Astrocyte of the hippocampus (primary cell): ENCODE data around the gene MSL3.
A peak's percentile ranks its signal among the peaks of the same experiment; 100 is the strongest.

Experiments used
- DNase-seq: peaks from one replicate; pipeline ENCODE4 v3.0.0; 2011; ENCODE audit warnings: low read depth, low spot score

The MSL3 gene

DNA sequence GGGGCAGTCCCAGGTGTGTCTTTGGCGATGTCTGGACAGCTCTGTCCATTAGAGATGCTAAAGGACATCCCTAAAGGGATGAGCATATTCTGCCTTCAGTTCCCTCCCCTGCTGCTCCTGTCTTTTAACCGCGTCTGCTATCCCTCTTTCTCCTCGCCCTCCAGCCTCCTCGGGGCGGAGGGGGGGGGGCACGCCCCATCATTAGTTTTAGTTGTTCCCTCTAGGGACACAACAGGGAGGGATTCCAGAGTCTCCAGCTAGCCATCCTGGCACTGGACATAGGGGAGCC is 1.1 kb downstream of the MSL3 start:
- no peak for DNase-seq

DNA sequence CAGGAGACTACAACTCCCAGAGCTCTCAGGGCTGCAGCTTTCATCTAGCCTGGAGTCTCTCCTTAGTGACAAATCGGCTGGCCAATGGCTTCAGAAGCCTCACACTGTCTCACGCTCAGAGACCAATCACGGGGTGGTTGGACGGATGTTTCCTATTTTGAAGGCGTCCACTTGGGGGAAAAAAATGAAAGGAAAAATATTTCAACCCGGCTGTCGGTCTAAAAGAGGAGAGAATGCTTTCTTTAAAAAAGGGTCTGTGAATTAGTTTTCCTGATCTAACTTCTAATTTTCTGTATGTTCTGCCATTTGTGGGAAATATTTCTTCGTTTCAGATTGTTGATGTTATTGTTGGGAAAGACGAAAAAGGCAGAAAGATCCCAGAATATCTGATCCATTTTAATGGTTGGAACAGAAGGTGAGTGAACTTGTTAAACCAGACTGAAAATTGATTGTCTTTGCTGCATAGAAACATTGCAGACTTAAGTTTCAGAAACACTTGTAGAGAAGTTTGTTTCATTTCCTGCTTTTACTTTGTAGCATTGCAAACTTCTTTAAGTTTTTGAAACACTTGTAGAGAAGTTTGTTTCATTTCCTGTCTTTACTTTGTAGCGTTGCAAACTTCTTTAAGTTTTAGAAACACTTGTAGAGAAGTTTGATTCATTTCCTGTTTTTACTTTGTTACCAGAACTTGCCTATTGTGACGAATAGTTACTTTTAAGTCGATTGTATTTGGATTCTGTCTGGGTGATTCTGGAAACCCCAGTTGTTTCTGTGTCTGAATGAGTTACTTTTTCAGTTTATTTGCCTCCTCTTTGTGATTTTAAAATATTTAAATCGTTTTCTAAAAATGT is 1.6 kb downstream of the MSL3 start:
- peak; percentile 92 for DNase-seq

DNA sequence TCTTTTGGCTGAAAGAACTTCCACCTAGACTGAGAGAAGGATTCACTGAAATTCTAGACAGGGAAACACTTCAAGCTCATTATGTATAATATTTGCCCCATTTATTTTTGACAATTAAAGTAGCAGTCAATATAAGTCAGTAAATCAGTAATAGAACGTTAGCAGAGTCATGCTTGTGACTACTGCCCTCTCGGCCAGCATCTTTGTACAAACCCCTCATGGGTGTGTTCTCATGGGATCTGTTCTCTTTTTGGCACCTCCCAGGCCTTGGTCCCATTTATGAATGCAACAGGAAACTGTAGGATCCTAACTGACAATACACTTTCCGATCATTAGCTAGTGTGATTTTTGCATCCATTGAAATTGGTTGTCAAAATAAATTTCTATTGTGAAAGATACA is 2.9 kb downstream of the MSL3 start:
- DNase-seq, result no peak

DNA sequence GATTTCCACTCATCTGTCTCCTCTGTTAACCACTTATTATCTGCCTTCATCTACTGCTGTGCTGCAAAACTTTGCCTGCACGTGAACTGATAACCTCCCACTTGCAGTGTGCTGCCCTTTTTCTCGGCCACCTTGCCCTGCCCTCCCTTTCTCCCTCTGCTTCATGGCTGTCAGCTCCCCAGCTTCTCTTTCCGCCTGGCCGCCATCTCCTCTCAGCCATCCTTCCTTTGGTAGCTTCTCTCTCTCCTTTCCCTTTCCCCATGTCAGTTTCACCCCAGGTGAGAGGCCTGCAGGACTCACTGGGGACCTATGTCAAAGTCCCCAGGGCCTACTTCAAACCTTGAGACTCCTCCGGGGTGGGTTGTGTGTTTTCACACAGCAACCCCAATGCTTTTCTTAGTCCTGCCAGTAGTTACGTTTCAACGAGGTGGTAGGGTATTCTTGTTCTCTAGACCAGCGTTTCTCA is 6.6 kb downstream of the MSL3 start:
- DNase-seq, result no peak

DNA sequence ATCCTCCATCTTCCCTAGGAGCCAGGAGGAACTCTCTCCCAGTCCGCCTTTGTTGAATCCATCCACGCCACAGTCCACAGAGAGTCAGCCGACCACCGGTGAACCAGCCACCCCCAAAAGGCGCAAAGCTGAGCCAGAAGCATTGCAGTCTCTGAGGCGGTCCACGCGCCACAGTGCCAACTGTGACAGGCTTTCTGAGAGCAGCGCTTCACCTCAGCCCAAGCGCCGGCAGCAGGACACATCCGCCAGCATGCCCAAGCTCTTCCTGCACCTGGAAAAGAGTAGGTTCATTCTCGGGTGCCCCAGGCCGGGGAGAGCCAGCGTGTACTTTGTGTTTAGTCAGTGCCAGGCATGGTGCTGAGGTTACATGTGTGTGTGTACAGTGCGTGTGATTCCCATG is 7.4 kb downstream of the MSL3 start:
- no peak for DNase-seq

DNA sequence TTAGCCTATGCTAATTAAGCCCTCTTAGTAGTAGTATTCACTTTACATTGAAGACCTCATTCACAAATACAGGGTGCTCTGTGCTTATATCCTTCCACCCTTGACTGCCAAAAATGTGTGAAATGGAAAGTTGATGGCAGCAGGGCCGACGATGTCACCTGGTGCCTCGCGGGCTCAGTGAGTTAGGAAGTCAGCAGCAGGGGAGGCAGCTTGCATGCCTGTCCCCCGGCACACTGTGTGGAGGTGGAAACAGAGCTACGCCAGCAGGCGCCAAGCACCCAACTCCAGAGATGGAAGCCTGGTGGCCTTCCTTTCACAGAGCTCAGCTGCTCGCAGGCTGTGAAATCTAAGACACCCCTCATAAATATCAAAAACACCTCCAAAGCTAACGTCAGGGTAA is 8.4 kb downstream of the MSL3 start:
- DNase-seq, result no peak

DNA sequence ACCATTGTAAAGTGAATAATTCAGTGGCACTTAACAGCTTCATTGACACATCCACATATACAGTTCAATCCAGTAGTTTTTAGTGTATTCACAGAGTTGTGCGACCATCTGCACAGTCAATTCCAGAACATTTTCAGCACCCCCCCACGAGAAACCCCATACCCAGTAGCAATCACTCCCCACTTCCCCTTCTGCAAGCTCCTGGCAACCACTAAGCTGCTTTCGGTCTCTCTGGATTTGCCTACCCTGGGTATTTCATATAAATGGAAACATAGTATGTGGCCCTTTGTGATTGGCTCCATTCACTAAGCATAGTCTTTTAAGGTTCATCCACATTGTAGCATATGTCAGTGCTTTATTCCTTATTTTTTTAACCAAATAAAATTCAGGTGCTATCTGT is 10.0 kb downstream of the MSL3 start:
- no peak for DNase-seq

DNA sequence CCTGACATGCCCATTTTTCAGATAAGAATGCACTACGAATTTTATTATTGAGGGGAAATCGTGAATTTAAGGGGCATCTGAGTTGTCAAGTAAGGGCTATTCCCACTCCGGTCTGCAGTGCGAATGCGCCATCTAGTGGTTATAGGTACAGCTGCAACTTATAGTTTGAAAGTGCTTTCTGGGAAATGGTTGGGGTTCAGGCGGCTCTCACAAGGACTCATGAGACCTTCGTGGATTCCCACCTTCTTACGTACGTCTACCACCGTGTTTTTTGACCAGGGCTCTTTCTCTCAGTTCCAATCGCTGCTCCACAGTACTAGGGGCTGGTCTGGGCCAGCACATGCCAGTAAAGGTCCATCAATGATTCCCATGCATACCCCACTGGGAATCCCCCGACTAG is 12.3 kb downstream of the MSL3 start:
- DNase-seq, result peak; percentile 62

DNA sequence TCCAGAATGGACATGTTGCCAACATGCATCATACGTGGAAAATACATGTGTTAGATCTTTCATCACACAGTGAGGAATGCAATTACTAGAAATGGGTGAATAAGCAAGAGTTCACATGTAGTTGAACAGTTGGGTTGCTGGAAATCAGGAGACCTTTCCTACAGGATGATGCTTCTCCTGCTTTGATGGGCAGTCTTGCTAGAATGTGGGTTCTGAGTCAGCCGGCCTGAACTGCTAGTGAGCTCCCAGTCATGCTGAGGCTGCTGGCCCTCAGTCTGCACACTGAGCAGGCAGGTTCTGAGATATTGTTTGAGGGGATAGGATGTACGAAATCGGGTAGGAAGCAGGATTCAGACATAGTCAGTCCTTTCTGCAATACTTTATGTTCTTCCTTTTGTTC is 20.2 kb downstream of the MSL3 start:
- peak; percentile 9 for DNase-seq

DNA sequence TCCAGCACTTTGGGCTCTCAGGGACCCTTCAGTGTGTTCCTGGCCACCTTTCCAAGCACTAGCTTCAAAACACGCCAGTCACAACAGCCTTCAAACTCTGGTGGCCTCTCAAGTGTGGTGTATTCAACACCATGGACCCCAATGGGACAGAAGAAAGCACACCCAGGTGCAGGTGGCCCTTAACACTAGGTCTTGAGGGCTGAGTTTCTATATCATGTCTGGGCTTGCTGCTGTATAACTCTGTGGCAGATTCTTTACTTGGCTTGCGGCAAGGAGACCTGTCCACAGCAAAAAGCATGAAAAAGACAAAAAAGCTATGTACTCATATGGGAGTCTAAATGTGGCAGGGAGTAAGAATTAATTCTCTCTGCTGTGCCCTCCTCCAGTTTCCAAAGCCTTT is 23.1 kb downstream of the MSL3 start:
- no peak for DNase-seq

DNA sequence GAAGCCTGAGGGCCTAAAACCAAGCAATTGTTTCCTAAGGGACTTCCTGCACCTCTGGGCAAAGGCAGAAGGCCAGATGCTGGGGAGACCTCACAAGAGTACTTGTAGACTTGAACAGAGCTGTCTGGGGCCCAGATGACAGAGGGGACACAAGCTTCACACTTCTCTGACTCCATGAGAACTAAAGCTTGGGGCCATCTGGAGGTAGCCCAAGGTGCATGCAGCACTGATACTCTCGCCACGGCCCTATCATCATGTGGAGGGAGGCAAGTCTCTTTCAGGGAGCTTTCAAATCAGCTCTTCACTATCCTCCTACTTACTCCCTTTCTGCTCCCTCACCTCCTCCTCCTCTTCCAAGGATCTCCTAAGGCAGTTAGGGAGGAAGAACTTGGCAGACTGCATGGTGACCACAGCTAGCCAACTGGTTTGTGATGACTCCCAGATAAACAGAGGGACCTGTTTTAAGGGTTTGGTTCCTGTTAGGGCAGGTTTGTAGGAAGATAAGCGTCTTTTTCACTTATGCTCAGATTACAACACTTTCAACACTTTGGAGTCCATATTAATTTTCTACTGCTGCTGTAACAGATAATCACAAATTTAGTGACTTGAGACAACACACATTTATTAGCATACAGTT is 23.8 kb downstream of the MSL3 start:
- no peak for DNase-seq

DNA sequence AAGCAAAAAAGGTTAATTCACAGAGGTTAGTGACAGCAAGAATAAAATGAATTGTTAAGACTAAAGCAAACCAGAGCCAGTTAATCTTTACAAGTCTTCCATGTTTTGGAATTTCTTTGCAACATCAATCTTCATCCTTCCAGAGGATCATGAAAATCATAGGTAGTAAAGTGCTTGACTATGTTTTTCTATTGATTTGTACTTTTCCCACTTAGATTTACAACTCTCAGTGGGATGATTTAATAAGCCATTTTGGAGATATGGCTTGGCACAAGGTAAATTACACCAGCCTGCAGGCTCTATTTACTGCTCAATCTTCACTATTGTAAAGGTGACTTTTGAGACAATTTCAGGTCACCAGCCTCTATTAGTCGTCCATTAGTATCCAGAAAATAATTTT is 26.5 kb downstream of the MSL3 start:
- DNase-seq, result no peak

DNA sequence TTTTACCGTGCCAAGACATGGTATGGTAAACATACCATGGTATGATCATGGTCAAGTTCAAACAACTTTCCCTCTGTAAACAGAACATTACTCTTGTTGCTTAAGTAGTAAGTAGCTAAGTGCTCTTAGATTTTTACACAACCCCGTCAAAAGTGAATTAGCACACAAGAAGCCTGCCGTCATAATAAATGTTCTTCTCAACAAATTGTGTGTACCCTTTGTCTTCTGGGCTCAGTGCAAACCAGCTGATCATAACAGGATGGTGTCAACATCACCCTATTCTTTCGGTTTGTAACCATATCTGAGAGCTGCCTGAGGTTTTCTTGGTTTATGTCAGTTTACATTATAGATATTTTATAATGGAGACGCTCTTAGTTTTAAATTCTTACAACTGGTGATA is 28.8 kb downstream of the MSL3 start:
- no peak for DNase-seq

DNA sequence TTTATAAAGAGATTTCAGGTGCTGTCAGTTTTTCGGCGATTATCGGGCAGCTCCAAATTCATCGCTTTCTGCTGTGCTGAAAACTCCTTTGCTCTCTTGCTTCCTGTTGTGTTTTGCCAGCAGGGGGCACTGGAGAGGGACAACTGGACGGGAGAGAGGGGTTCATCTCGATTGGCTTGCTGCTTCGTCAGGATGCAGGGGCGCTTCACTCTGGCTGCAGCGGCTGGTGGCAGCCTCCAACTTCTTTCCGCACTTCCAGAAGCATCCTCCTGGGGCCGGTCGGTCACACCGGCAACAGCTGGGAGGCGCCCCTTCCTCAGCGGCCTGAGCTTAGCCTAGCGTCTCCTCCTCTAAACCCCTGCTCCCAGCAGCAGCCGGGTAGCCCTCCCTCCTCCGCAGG is 29.5 kb downstream of the MSL3 start:
- peak; percentile 74 for DNase-seq

DNA sequence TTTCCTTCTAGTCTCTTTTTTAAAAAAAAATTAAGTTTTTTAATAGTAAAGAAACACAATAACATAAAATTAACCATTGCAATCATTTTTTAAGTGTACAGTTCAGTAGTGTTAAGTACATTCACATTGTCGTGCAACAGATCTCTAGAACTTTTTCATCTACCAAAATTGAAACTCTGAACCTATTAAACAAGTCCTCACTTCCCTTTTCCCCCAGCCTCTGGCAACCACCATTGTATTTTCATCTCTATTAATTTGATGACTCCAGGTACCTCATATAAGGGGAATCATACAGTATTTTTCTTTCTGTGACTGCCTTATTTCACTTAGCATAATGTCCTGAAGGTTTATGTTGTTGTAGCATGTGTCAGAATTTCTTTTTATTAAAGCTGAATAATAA is 31.8 kb downstream of the MSL3 start:
- no peak for DNase-seq

DNA sequence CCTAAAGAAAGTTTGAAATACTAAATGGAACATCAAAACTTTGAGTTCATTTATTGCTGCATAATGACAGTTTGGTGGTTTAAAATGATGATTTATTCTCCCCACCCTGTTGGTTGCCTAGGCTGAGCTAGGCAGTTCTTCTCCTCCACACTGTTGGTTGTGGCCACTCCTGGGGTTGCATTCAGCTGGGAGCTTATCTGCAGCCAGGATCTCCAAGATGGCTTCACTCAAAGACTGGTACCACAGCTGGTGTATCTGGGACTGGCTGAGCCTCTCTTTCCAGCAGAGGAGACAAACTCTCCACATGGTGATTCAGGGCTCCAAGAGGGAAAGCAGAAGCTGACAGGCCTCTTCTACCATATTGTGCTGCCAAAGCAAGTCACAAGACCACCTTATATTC is 33.1 kb downstream of the MSL3 start:
- DNase-seq, result no peak

DNA sequence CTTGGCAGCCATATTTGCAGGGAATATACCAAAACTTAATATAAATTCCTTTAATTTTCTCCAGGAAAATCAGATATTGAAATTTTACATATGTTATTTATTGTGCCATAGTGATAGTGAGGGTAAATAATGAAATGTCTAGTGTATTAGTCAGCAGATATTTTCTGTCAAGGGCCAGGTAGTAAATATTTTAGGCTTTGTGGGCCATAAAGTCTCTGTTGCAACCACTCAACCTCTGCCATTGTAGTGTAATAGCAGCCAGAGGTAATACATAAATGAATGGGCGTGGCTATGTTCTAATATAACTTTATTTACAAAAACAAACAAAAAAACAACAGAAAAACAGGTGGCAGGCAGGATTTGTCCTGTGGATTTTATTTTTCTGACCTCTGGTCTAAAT is 33.5 kb downstream of the MSL3 start:
- DNase-seq, result no peak

DNA sequence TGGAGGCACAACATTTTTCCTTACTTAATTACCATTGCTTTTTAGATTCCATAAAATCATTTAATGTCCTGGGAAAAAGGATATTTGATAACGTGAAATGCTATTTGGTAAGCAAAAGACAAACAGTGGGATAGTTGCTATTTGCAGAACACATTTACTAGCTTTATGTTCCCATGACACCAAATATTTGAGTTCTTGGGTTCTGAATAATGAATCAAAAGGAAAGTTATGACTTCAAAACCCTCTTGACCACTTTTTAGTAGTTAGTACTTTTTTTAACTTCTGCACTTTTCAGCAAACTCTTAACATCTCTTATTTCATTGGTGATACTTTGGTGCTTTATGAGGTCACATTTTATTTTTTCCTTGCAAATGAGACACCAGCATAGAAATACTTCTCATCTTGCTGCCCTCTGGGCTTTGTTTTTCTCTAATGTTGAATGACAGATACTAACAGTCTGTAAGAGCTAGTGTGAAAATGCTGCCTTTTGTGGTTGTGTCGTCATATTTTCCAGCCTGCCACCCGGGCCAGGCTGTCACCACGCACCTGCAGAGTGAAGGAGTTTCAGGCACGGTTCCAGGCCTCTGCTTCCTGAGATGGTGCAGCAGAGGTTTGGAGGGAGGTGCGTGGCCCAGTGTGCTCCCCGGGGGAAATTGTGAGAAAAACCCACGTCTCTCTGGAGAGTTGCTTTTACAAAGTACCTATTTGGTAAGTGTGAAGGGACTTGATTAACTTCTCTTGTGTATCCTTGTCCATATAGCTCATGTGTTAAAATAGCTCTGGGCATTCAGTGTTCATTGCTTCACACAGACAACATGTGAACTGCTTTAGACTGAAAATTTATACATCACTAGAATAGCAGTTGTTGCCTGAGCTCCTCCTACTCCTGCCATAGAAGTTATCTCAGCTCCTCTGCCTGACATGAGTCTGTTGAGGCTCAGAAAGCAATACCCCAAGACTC is 34.7 kb downstream of the MSL3 start:
- DNase-seq, result peak; percentile 33

DNA sequence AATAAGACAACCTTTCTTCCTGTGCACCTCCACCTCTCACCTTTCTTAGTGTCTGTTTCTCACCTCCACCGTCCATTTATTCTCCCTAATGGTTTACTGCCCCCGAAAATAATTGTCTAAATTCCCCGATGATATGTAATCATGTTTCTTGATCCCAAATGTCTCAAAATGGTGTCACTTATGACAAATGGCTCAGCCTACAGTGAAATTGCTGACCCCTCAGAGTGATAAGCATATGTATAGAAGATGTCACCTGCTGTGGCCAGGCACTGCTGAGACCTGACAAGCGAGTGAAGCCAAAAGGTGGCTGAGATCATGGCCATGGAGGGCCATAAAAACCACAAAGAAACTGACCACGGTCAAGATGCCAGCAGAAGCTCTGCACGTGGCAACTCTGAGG is 35.7 kb downstream of the MSL3 start:
- no peak for DNase-seq

DNA sequence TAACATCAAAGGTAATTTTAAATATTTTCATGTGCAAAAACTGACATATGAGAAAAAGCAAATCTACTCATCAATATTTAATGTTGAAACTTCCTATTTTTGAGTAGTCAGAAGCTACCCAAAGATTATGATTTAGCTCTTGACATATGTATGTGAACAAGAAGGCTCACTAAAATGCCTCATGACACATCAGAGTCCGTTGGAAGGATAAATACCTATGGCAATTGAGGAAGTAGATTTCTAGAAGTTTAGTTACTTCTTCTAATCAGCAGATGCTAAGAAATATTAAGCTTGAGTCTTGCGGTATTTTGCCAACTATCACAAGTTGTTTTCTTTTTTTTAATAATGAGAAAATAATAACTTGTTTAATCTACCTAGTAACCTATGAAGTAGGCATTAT is 55.3 kb downstream of the MSL3 start:
- DNase-seq, result no peak
